Measurements from ENCODE around the gene BTBD19. TPM values are rescaled to one million over a fixed set of nuclear protein-coding genes. Genes with fewer than 3 reads are reported as not detected.

BTBD19 gene
- total RNA-seq, 1 donor, result 21.4 TPM

DNA sequence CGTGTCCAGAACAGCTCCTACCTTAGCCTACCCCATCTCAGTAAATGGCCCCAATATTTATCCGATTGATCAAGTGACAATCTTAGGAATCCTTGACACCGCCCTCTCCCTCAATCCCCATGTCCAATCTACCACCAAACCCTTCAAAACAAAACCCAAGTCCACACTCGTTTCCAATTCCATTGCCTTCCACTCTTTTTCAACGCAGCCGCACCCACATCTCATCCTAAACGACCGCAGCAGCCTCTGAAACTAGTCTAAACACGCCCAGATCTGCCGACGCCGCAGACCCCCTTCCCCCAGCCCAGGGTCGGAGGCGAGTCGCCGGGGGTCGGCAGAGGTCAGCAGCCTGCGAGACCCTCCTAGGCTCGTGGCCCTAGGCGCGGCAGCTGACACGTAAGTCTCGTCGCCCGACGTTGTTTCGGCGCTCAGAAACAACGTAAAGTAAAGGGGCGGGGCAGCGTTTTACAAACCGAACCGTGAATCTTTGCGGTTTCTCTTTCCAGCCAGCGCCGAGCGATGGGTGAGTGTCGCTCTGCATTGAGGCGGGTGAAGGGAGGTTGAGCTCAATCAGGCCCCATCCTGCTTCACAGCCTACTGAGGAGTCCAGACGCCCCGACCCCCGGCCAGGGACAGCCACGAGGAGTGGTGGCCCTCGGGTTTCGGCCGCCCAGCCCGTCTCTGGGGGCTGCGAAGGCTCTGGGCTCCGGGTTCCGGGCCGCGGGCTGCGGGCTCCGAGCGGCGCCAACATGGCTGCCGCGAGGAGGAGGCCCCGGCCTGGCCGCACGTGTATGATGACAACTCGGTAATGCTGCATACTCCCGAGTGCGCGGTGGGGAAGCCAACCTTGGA, 33.0 kb upstream of the BTBD19 start, which contains the start of gene RPS8:
Gene RPS8 (plus strand): TSS at position 463 of the 852 bp plus-strand sequence. CDS start 57 bp downstream, at position 520.
- Histone ChIP-seq H3K4me3 (ENCODE audit: insufficient read depth, low read length) (peak within 1 kb of the TSS; percentile 91), H3K79me2 (ENCODE audit: insufficient read depth, low read length) (peaks cover 38% of the 10 kb centered on the region), H4K20me1 (ENCODE audit: insufficient read depth, low read length) (peaks cover 35% of the 10 kb centered on the region), H2AFZ (ENCODE audit: low read length) (peak within 1 kb of the TSS; percentile 95), H3K9me3 (ENCODE audit: low read depth, low read length) (no peaks in the 10 kb centered on the region), H3K4me2 (ENCODE audit: insufficient read depth, low read length) (peak within 1 kb of the TSS; percentile 97), H3K36me3 (ENCODE audit: insufficient read depth, low read length) (peaks cover 42% of the 10 kb centered on the region), H3K4me1 (ENCODE audit: insufficient read depth, low read length) (peaks cover 21% of the 10 kb centered on the region), H3K27me3 (ENCODE audit: insufficient read depth, low read length) (no peaks in the 10 kb centered on the region), H3K27ac (ENCODE audit: low read depth, low read length) (peak within 1 kb of the TSS; percentile 97)
- peak; percentile 96 for DNase-seq (ENCODE audit: insufficient read length, low spot score, missing footprints)
- TF ChIP-seq, protein P1, sequence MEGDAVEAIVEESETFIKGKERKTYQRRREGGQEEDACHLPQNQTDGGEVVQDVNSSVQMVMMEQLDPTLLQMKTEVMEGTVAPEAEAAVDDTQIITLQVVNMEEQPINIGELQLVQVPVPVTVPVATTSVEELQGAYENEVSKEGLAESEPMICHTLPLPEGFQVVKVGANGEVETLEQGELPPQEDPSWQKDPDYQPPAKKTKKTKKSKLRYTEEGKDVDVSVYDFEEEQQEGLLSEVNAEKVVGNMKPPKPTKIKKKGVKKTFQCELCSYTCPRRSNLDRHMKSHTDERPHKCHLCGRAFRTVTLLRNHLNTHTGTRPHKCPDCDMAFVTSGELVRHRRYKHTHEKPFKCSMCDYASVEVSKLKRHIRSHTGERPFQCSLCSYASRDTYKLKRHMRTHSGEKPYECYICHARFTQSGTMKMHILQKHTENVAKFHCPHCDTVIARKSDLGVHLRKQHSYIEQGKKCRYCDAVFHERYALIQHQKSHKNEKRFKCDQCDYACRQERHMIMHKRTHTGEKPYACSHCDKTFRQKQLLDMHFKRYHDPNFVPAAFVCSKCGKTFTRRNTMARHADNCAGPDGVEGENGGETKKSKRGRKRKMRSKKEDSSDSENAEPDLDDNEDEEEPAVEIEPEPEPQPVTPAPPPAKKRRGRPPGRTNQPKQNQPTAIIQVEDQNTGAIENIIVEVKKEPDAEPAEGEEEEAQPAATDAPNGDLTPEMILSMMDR (IDR thresholded peaks at IDR 0.05; ENCODE audit: extremely low read depth, low read depth, low read length), result no peak

DNA sequence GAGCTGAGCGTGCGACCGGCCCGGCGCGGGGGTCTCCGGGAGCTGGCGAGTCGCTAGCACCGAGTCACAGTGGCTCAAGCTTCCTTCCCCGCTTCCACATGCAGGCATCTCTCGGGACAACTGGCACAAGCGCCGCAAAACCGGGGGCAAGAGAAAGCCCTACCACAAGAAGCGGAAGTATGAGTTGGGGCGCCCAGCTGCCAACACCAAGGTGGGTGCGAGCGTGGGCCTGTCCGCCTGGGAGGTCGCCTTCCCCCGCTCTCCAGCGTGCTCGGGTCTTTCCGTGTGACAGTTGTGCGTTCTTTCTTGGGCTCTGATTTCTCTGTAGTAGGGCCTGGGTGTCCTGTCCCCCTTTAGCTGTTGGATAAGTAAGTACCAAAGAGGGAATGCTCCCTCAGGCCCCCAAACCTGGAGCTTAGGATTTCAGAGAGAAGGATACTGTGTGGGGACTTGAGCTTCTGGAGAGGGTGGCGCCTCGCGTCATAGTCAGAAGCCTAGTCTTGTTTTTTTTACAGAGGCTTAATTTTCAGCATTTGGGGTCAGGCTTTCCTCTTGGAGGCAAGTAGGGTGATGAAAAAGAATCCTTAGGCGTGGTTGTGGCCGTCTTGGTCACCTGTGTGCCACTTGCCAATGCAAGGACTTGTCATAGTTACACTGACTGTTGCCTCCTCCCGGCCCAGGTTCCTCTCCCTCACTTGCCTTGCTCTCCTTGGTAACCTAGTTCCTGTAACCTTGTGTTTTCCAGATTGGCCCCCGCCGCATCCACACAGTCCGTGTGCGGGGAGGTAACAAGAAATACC, 32.2 kb upstream of the BTBD19 start:
- peaks cover 38% of the 10 kb centered on the region for H3K79me2 ChIP-seq (ENCODE audit: insufficient read depth, low read length)

DNA sequence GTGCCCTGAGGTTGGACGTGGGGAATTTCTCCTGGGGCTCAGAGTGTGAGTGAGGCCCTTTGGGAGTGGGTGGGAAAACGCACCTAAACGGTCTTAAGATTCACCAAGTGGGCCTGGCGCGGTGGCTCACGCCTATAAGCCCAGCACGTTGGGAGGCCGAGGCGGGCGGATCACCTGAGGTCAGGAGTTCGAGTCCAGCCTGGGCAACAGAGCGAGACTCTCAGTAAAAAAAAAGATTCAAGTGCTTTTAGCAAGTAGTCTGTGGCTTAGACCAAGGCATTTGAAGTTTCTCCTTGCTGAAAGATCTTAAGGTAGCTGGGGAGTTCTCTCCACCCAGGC, 31.6 kb upstream of the BTBD19 start:
- Histone ChIP-seq H3K27ac (ENCODE audit: low read depth, low read length) (peak overlapping the region; percentile 97), H3K9me3 (ENCODE audit: low read depth, low read length) (no peaks in the 10 kb centered on the region), H3K4me2 (ENCODE audit: insufficient read depth, low read length) (peak overlapping the region; percentile 97), H3K27me3 (ENCODE audit: insufficient read depth, low read length) (no peaks in the 10 kb centered on the region), H2AFZ (ENCODE audit: low read length) (no peak overlapping the region), H3K79me2 (ENCODE audit: insufficient read depth, low read length) (peaks cover 38% of the 10 kb centered on the region), H3K36me3 (ENCODE audit: insufficient read depth, low read length) (peaks cover 47% of the 10 kb centered on the region), H3K4me1 (ENCODE audit: insufficient read depth, low read length) (peaks cover 21% of the 10 kb centered on the region), H3K4me3 (ENCODE audit: insufficient read depth, low read length) (peak overlapping the region; percentile 91), H4K20me1 (ENCODE audit: insufficient read depth, low read length) (peaks cover 35% of the 10 kb centered on the region)
- no peak for DNase-seq (ENCODE audit: insufficient read length, low spot score, missing footprints)
- TF ChIP-seq, protein P1 (IDR thresholded peaks at IDR 0.05; ENCODE audit: extremely low read depth, low read depth, low read length), result no peak

More for the DNA sequence above, 32.2 kb upstream of the BTBD19 start:
- Histone ChIP-seq H2AFZ (ENCODE audit: low read length) (no peak overlapping the region), H3K4me1 (ENCODE audit: insufficient read depth, low read length) (peaks cover 21% of the 10 kb centered on the region), H3K9me3 (ENCODE audit: low read depth, low read length) (no peaks in the 10 kb centered on the region), H3K36me3 (ENCODE audit: insufficient read depth, low read length) (peaks cover 47% of the 10 kb centered on the region), H4K20me1 (ENCODE audit: insufficient read depth, low read length) (peaks cover 35% of the 10 kb centered on the region), H3K4me3 (ENCODE audit: insufficient read depth, low read length) (peak overlapping the region; percentile 91), H3K4me2 (ENCODE audit: insufficient read depth, low read length) (peak overlapping the region; percentile 97), H3K27me3 (ENCODE audit: insufficient read depth, low read length) (no peaks in the 10 kb centered on the region), H3K27ac (ENCODE audit: low read depth, low read length) (peak overlapping the region; percentile 97)
- DNase-seq (ENCODE audit: insufficient read length, low spot score, missing footprints), result peak; percentile 84
- TF ChIP-seq, protein P1 (IDR thresholded peaks at IDR 0.05; ENCODE audit: extremely low read depth, low read depth, low read length), result no peak
